HUDEP-2 (cell line): ENCODE data around the gene TNRC18.

Source experiments
- DNase-seq, 76 experiments: peaks; one replicate each; lab custom pipeline; 2025; ENCODE audit not compliant: unreplicated experiment in 76 of 76; lab: John Stamatoyannopoulos, UW

TNRC18 gene

GRCh38 chr7:5429253-5429856 lies 5.7 kb upstream of the TNRC18 start:
- peak in 19 of 76 experiments; percentile 22 to 72 (median 46) for DNase-seq

GRCh38 chr7:5428478-5429252 lies 5.0 kb upstream of the TNRC18 start:
- DNase-seq, result peak in 74 of 76 experiments; percentile 38 to 89 (median 76)

- DNase-seq, result peak in 7 of 76 experiments; percentile 45 to 79 (median 67)
Measured at GRCh38 chr7:5426226-5426475, 2.5 kb upstream of the TNRC18 start.

- DNase-seq, result peak in 59 of 76 experiments; percentile 10 to 71 (median 45)
Measured at GRCh38 chr7:5425507-5426225, 2.0 kb upstream of the TNRC18 start.

GRCh38 chr7:5424749-5425506 lies 1.3 kb upstream of the TNRC18 start:
- peak in 8 of 76 experiments; percentile 14 to 62 (median 32) for DNase-seq

GRCh38 chr7:5423976-5424748 lies 528 bp upstream of the TNRC18 start:
- DNase-seq, result peak in 75 of 76 experiments; percentile 30 to 96 (median 88)

- DNase-seq, result peak in 7 of 76 experiments; percentile 15 to 51 (median 28)
Measured at GRCh38 chr7:5422396-5423305, 983 bp downstream of the TNRC18 start.

GRCh38 chr7:5421714-5422395 lies 1.8 kb downstream of the TNRC18 start:
- peak in 22 of 76 experiments; percentile 5 to 65 (median 28) for DNase-seq

- peak in 19 of 76 experiments; percentile 6 to 84 (median 30) for DNase-seq
Measured at GRCh38 chr7:5420881-5421713, 2.5 kb downstream of the TNRC18 start.

- DNase-seq, result peak in 8 of 76 experiments; percentile 19 to 57 (median 38)
Measured at GRCh38 chr7:5420067-5420880, 3.4 kb downstream of the TNRC18 start.

- DNase-seq, result no peak
Measured at GRCh38 chr7:5419539-5420066, 4.0 kb downstream of the TNRC18 start.

- DNase-seq, result no peak
Measured at GRCh38 chr7:5418285-5418582, 5.4 kb downstream of the TNRC18 start.

GRCh38 chr7:5417106-5418071 lies 6.2 kb downstream of the TNRC18 start:
- no peak for DNase-seq

- no peak for DNase-seq
Measured at GRCh38 chr7:5414916-5415315, 8.7 kb downstream of the TNRC18 start.

- DNase-seq, result no peak
Measured at GRCh38 chr7:5413449-5413786, 10.2 kb downstream of the TNRC18 start.

GRCh38 chr7:5408777-5409176 lies 14.9 kb downstream of the TNRC18 start:
- no peak for DNase-seq
